ENCODE data around the gene CKS1B. TPM values are rescaled to one million over a fixed set of nuclear protein-coding genes. Genes with fewer than 3 reads are reported as not detected.

Gene CKS1B
- total and polyA plus RNA-seq, 2 donors (not counting 1 experiment from before 2014, with no cell fraction given) = 40.3 to 55.4 TPM

DNA sequence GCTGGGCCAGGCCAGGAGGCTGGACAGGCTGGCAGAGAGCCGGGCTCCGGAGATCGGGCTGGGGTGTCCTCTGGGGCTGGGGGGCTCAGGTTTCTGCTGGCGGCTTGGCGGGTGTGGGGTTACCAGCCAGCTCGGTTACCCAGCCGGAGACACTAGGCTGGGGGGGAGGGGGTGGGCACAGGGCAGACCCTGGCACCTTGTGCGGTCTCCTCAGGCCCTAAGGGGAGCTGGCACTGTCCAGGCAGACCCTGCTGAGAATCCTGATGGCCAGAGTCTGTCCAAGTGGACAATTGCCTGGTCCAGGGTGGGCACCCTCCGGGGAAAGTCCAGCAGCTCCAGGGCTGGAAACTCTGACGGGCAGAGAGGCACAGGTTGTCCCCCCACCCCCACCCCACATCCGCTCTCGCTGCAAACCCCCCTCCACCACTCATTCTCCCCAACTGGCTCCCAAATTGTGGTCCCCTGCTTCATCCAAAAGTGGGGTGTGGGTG lies 34.8 kb downstream of the CKS1B start:
- no peaks in the 10 kb centered on the region for H3K36me3 ChIP-seq (ENCODE audit: control insufficient read depth, insufficient read depth, low read length)
- no peaks in the 10 kb centered on the region for H3K9me3 ChIP-seq (ENCODE audit: control insufficient read depth, insufficient read depth, low read depth, low read length)
- TF ChIP-seq EZH2 (IDR thresholded peaks at IDR 0.05; ENCODE audit: low read length, missing control alignments) = no peak
- TF ChIP-seq, protein P1, sequence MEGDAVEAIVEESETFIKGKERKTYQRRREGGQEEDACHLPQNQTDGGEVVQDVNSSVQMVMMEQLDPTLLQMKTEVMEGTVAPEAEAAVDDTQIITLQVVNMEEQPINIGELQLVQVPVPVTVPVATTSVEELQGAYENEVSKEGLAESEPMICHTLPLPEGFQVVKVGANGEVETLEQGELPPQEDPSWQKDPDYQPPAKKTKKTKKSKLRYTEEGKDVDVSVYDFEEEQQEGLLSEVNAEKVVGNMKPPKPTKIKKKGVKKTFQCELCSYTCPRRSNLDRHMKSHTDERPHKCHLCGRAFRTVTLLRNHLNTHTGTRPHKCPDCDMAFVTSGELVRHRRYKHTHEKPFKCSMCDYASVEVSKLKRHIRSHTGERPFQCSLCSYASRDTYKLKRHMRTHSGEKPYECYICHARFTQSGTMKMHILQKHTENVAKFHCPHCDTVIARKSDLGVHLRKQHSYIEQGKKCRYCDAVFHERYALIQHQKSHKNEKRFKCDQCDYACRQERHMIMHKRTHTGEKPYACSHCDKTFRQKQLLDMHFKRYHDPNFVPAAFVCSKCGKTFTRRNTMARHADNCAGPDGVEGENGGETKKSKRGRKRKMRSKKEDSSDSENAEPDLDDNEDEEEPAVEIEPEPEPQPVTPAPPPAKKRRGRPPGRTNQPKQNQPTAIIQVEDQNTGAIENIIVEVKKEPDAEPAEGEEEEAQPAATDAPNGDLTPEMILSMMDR (conservative IDR thresholded peaks at IDR 0.05 in 1 of 2, IDR thresholded peaks at IDR 0.05 in 1 of 2; ENCODE audit: low read depth in 1 of 2, low read length in 2 of 2) = no peak
- no peak overlapping the region for H3K9ac ChIP-seq (ENCODE audit: insufficient read depth, low read length)
- peaks cover 5% of the 10 kb centered on the region for H3K79me2 ChIP-seq (ENCODE audit: control insufficient read depth, insufficient read depth, low read length)
- H3K4me1 ChIP-seq (ENCODE audit: control insufficient read depth, extremely low read depth, insufficient read depth, low read length) = peaks cover 12% of the 10 kb centered on the region
- no peak overlapping the region for H3K4me2 ChIP-seq (ENCODE audit: extremely low read depth, insufficient read depth, low read length)
- H4K20me1 ChIP-seq (ENCODE audit: control insufficient read depth, extremely low read depth, insufficient read depth, low read length) = no peaks in the 10 kb centered on the region
- no peak overlapping the region for H2AFZ ChIP-seq (ENCODE audit: low read length)
- no peak overlapping the region for H3K4me3 ChIP-seq (replicated peaks in 1 of 4; ENCODE audit: control extremely low read depth in 1 of 4, insufficient read depth in 1 of 4, low read depth in 3 of 4, low read length in 4 of 4)
- no peak for DNase-seq (ENCODE audit: low read depth in 2 of 2)
- H3K27ac ChIP-seq (ENCODE audit: insufficient read depth, low read length) = no peak overlapping the region
- H3K27me3 ChIP-seq (ENCODE audit: control insufficient read depth, insufficient read depth, low read length) = no peaks in the 10 kb centered on the region

DNA sequence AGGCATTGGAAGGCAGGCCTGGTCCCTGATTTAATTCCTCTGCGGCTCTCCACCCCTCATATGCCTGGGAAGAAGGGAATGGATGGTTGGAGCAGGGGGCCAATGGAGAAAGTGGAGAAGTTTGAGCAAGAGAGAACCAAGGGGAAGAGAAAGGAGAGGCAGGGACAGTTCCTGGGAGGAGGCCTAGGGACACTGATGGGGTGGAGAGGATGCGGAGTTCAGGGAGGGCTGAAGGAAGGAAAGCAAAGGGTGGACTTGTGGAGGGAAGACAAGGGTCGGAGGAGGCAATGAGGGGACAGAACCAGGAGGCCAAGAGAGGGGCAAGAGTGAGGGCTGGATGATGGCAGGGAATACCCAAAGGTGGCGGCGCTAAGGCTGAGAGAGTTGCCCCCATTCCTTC lies 35.3 kb downstream of the CKS1B start:
- DNase-seq (ENCODE audit: low read depth in 2 of 2) = no peak
- Histone ChIP-seq H3K4me2 (ENCODE audit: extremely low read depth, insufficient read depth, low read length) (no peak overlapping the region), H3K4me3 (replicated peaks in 1 of 4; ENCODE audit: control extremely low read depth in 1 of 4, insufficient read depth in 1 of 4, low read depth in 3 of 4, low read length in 4 of 4) (no peak overlapping the region), H3K36me3 (ENCODE audit: control insufficient read depth, insufficient read depth, low read length) (no peaks in the 10 kb centered on the region), H2AFZ (ENCODE audit: low read length) (no peak overlapping the region), H3K4me1 (ENCODE audit: control insufficient read depth, extremely low read depth, insufficient read depth, low read length) (peaks cover 7% of the 10 kb centered on the region), H4K20me1 (ENCODE audit: control insufficient read depth, extremely low read depth, insufficient read depth, low read length) (no peaks in the 10 kb centered on the region), H3K9ac (ENCODE audit: insufficient read depth, low read length) (no peak overlapping the region), H3K27ac (ENCODE audit: insufficient read depth, low read length) (no peak overlapping the region), H3K79me2 (ENCODE audit: control insufficient read depth, insufficient read depth, low read length) (peaks cover 2% of the 10 kb centered on the region), H3K9me3 (ENCODE audit: control insufficient read depth, insufficient read depth, low read depth, low read length) (no peaks in the 10 kb centered on the region), H3K27me3 (ENCODE audit: control insufficient read depth, insufficient read depth, low read length) (no peaks in the 10 kb centered on the region)
- no peak for TF ChIP-seq EZH2 (IDR thresholded peaks at IDR 0.05; ENCODE audit: low read length, missing control alignments)
- TF ChIP-seq, protein P1 (conservative IDR thresholded peaks at IDR 0.05 in 1 of 2, IDR thresholded peaks at IDR 0.05 in 1 of 2; ENCODE audit: low read depth in 1 of 2, low read length in 2 of 2) = no peak

DNA sequence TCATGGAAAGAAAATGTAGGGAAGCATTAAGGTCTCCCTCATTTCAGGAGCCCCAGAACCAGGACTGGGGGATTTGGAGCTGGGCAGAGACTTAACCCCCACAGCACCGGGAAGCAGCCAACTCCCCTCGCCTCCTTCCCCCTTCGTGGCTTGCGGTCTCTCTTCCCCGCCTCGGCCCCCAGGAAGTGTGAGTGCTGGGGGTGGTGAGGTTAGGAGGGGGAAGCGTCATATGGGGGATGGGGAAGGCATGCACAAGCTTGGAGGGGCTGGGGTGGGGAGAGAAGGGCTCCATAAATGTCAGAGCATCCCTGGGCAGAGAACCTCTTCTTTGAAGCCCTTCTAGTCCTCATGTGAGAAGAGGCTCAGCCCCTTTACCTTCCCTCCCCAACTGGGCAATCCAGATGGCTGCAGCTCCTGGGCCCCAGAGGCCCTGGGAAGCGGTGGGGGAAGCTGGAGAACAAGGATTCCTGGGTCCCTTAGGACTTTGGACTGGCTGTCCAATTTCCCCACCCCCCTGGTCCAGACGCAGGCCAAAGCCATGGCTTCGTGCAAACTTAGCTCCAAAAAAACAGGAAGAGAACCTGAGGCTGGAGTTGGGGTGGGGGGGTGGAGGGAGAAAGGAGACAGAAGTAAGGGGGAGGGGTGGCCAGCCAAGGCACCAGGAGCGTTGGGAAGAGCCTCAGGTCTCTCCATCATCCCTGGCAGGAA lies 35.9 kb downstream of the CKS1B start:
- TF ChIP-seq EZH2 (IDR thresholded peaks at IDR 0.05; ENCODE audit: low read length, missing control alignments) = no peak
- peaks cover 4% of the 10 kb centered on the region for H3K4me1 ChIP-seq (ENCODE audit: control insufficient read depth, extremely low read depth, insufficient read depth, low read length)
- no peak overlapping the region for H2AFZ ChIP-seq (ENCODE audit: low read length)
- H3K27me3 ChIP-seq (ENCODE audit: control insufficient read depth, insufficient read depth, low read length) = no peaks in the 10 kb centered on the region
- no peak overlapping the region for H3K4me2 ChIP-seq (ENCODE audit: extremely low read depth, insufficient read depth, low read length)
- no peak for DNase-seq (ENCODE audit: low read depth in 2 of 2)
- no peak overlapping the region for H3K27ac ChIP-seq (ENCODE audit: insufficient read depth, low read length)
- no peaks in the 10 kb centered on the region for H3K9me3 ChIP-seq (ENCODE audit: control insufficient read depth, insufficient read depth, low read depth, low read length)
- H3K79me2 ChIP-seq (ENCODE audit: control insufficient read depth, insufficient read depth, low read length) = peaks cover 2% of the 10 kb centered on the region
- no peak overlapping the region for H3K4me3 ChIP-seq (replicated peaks in 1 of 4; ENCODE audit: control extremely low read depth in 1 of 4, insufficient read depth in 1 of 4, low read depth in 3 of 4, low read length in 4 of 4)
- no peaks in the 10 kb centered on the region for H4K20me1 ChIP-seq (ENCODE audit: control insufficient read depth, extremely low read depth, insufficient read depth, low read length)
- no peaks in the 10 kb centered on the region for H3K36me3 ChIP-seq (ENCODE audit: control insufficient read depth, insufficient read depth, low read length)
- no peak overlapping the region for H3K9ac ChIP-seq (ENCODE audit: insufficient read depth, low read length)

All from fibroblast of lung (primary cell).